Stimulated activated CD8-positive, alpha-beta memory T cell treated with anti-CD3 and anti-CD28 coated beads, Interleukin-4, amount 100 ng/mL, for 4 hours (primary cell): Measurements from ENCODE around the gene OR4K14.
"Not testable (repeated sequence)": the region's sequence is repeated elsewhere in the genome, so short reads cannot be mapped to it uniquely, and the experiment has no call there.

Experiments
- DNase-seq, 2 donors: peaks; one replicate each; pipeline ENCODE4 v3.0.0-alpha.2; 2020; ENCODE audit warnings: low read depth in 2 of 2, low spot score in 1 of 2

OR4K14 gene

GRCh38 chr14:20019257-20019865 lies at the start of gene OR4K14:
OR4K14 (minus strand) TSS chr14:20019307; CDS start chr14:20015193, 4,114 bp downstream.
- no peak for DNase-seq

GRCh38 chr14:20059745-20060144 lies 40.6 kb upstream of the OR4K14 start, which contains the start of gene OR4L1:
OR4L1 (plus strand) TSS chr14:20060045; CDS start chr14:20060045, 0 bp downstream.
- DNase-seq, result no peak

GRCh38 chr14:20048202-20048601 lies 29.1 kb upstream of the OR4K14 start:
- DNase-seq, result no peak

- no peak for DNase-seq
Observed at GRCh38 chr14:20044243-20044642, 25.1 kb upstream of the OR4K14 start.

- DNase-seq, result no peak
Observed at GRCh38 chr14:20035938-20036337, 16.8 kb upstream of the OR4K14 start, which contains the start of gene OR4K13. OR4K13 (minus strand) TSS chr14:20036038; CDS start chr14:20034758, 1,280 bp downstream.

GRCh38 chr14:20035449-20035848 lies 16.3 kb upstream of the OR4K14 start:
- DNase-seq, result no peak

- DNase-seq, result no peak
Observed at GRCh38 chr14:20031058-20031457, 12.0 kb upstream of the OR4K14 start.

GRCh38 chr14:20008156-20008555 lies 11.0 kb downstream of the OR4K14 start:
- no peak for DNase-seq

GRCh38 chr14:20002319-20002718 lies 16.8 kb downstream of the OR4K14 start:
- no peak for DNase-seq

GRCh38 chr14:20001863-20002262 lies 17.2 kb downstream of the OR4K14 start, which contains the start of gene OR4Q2:
OR4Q2 (plus strand) TSS chr14:20002163.
- DNase-seq, result no peak

GRCh38 chr14:19993438-19993837 lies 25.7 kb downstream of the OR4K14 start:
- no peak for DNase-seq

GRCh38 chr14:19975291-19975690 lies 43.8 kb downstream of the OR4K14 start, which contains the start of gene OR4K15:
OR4K15 (plus strand) TSS chr14:19975591; CDS start chr14:19975591, 0 bp downstream.
- no peak for DNase-seq

GRCh38 chr14:19974844-19975243 lies 44.3 kb downstream of the OR4K14 start:
- DNase-seq, result no peak

GRCh38 chr14:19969735-19970134 lies 49.4 kb downstream of the OR4K14 start:
- not testable (repeated sequence) for DNase-seq
